Esophagus (tissue), 2 donors: ENCODE results near the gene PNPLA5. TPM values are rescaled to one million over a fixed set of nuclear protein-coding genes. Genes with fewer than 3 reads are reported as not detected.
A peak's percentile ranks its signal among the peaks of the same experiment; 100 is the strongest.

Experiments used
- H3K27ac ChIP-seq, 2 donors: one replicate each; pipeline ENCODE4 v1.5.1; 2013; ENCODE audit warnings: low read depth in 2 of 2, mild to moderate bottlenecking in 2 of 2, inconsistent platforms in 1 of 2, low read length in 1 of 2, moderate library complexity in 1 of 2
- H3K27me3 ChIP-seq, 2 donors: one replicate each; pipeline ENCODE4 v1.6.1; 2013; ENCODE audit warnings: low read length in 2 of 2, control low read depth in 1 of 2, mild to moderate bottlenecking in 1 of 2; ENCODE audit not compliant: insufficient read depth in 2 of 2, control insufficient read depth in 1 of 2
- H3K36me3 ChIP-seq, 2 donors: one replicate each; pipeline ENCODE4 v1.6.1; 2013; ENCODE audit warnings: low read length in 1 of 2; ENCODE audit not compliant: control insufficient read depth in 2 of 2, insufficient read depth in 2 of 2
- H3K4me1 ChIP-seq, 2 donors: one replicate each; pipeline ENCODE4 v1.6.1; 2013; ENCODE audit warnings: low read length in 1 of 2; ENCODE audit not compliant: control insufficient read depth in 2 of 2, insufficient read depth in 2 of 2
- H3K4me3 ChIP-seq, 2 donors: one replicate each; pipeline ENCODE4 v1.5.1; 2013; ENCODE audit warnings: low read length in 2 of 2, mild to moderate bottlenecking in 2 of 2, low read depth in 1 of 2, moderate library complexity in 1 of 2
- H3K9me3 ChIP-seq, 2 donors: one replicate each; pipeline ENCODE4 v1.6.1; 2013; ENCODE audit warnings: mild to moderate bottlenecking in 2 of 2, low read depth in 1 of 2, low read length in 1 of 2, moderate library complexity in 1 of 2; ENCODE audit not compliant: control insufficient read depth in 2 of 2, insufficient read depth in 1 of 2
- WGBS, 2 donors: extraction: QIAGEN DNeasy Blood & Tissue Kit; methylation state at CpG; one replicate each; pipeline ENCODE4 v1.1.7; 2013; 5-methylcytosine and 5-hydroxymethylcytosine counted together
- polyA plus RNA-seq, 2 donors: library from polyadenylated mRNA; stranded (reverse); fragments of 200-250 nt; gene quantifications; one replicate each; pipeline ENCODE4 v1.2.3, GENCODE V29; 2013
- donor health status: healthy with polysubstance abuse.
- donor health status: Bipolar disorder and iron deficiency.

Gene PNPLA5
- not detected for polyA plus RNA-seq

- Histone ChIP-seq H3K27me3 (peaks cover 5 to 18% of the 10 kb centered on the region in 2 donors), H3K4me1 (no peaks in the 10 kb centered on the region), H3K27ac (no peak within 1 kb of the TSS), H3K4me3 (peak within 1 kb of the TSS in 1 of 2 donors; percentile 0), H3K9me3 (peaks cover 0 to 5% of the 10 kb centered on the region in 2 donors), H3K36me3 (no peaks in the 10 kb centered on the region)
- 2 to 4% methylated on average over 60 to 72 of the region's 72 CpGs for WGBS, 2 donors
Measured at GRCh38 chr22:43891360-43892182, at the start of gene PNPLA5. Gene PNPLA5 (minus strand): TSS chr22:43892013. CDS start chr22:43891880, 133 bp downstream.

GRCh38 chr22:43941449-43941848, 49.6 kb upstream of the PNPLA5 start:
- no peaks in the 10 kb centered on the region for H3K4me1 ChIP-seq

GRCh38 chr22:43931771-43932170, 40.0 kb upstream of the PNPLA5 start:
- WGBS, 2 donors = 48 to 61% methylated on average over 4 of the region's 4 CpGs
- Histone ChIP-seq H3K4me1 (peaks cover 0 to 2% of the 10 kb centered on the region in 2 donors), H3K27ac (no peak overlapping the region), H3K27me3 (no peaks in the 10 kb centered on the region), H3K9me3 (no peaks in the 10 kb centered on the region), H3K36me3 (no peaks in the 10 kb centered on the region), H3K4me3 (no peak overlapping the region)

More at GRCh38 chr22:43941449-43941848, 49.6 kb upstream of the PNPLA5 start:
- H3K27me3 ChIP-seq = no peaks in the 10 kb centered on the region
- WGBS, 2 donors = 81 to 83% methylated on average over 6 of the region's 6 CpGs
- no peak overlapping the region for H3K27ac ChIP-seq
- H3K9me3 ChIP-seq = peaks cover 0 to 3% of the 10 kb centered on the region in 2 donors
- no peaks in the 10 kb centered on the region for H3K36me3 ChIP-seq
- no peak overlapping the region for H3K4me3 ChIP-seq

- Histone ChIP-seq H3K4me1 (peaks cover 6 to 15% of the 10 kb centered on the region in 2 donors), H3K36me3 (no peaks in the 10 kb centered on the region), H3K4me3 (no peak overlapping the region), H3K27me3 (no peaks in the 10 kb centered on the region), H3K27ac (no peak overlapping the region), H3K9me3 (no peaks in the 10 kb centered on the region)
- WGBS, 2 donors = 84 to 93% methylated on average over 6 of the region's 6 CpGs
Measured at GRCh38 chr22:43928908-43929307, 37.1 kb upstream of the PNPLA5 start.

GRCh38 chr22:43928468-43928867, 36.7 kb upstream of the PNPLA5 start:
- Histone ChIP-seq H3K27me3 (no peaks in the 10 kb centered on the region), H3K4me3 (no peak overlapping the region), H3K36me3 (no peaks in the 10 kb centered on the region), H3K27ac (no peak overlapping the region), H3K4me1 (peaks cover 6 to 16% of the 10 kb centered on the region in 2 donors), H3K9me3 (no peaks in the 10 kb centered on the region)
- 75 to 79% methylated on average over 5 of the region's 5 CpGs for WGBS, 2 donors

- Histone ChIP-seq H3K9me3 (no peaks in the 10 kb centered on the region), H3K36me3 (no peaks in the 10 kb centered on the region), H3K27me3 (no peaks in the 10 kb centered on the region), H3K4me1 (peaks cover 6 to 16% of the 10 kb centered on the region in 2 donors), H3K4me3 (no peak overlapping the region), H3K27ac (no peak overlapping the region)
- WGBS, 2 donors = 62 to 86% methylated on average over 1 of the region's 1 CpG
Measured at GRCh38 chr22:43926349-43926710, 34.5 kb upstream of the PNPLA5 start.

- no peaks in the 10 kb centered on the region for H3K27me3 ChIP-seq
- no peaks in the 10 kb centered on the region for H3K9me3 ChIP-seq
- H3K36me3 ChIP-seq = no peaks in the 10 kb centered on the region
- no peak overlapping the region for H3K4me3 ChIP-seq
- peaks cover 6 to 16% of the 10 kb centered on the region in 2 donors for H3K4me1 ChIP-seq
- H3K27ac ChIP-seq = peak overlapping the region in 1 of 2 donors; percentile 14
- 46 to 49% methylated on average over 6 of the region's 6 CpGs for WGBS, 2 donors
Measured at GRCh38 chr22:43925433-43926348, 33.9 kb upstream of the PNPLA5 start.

- H3K27me3 ChIP-seq = no peaks in the 10 kb centered on the region
- peaks cover 6 to 16% of the 10 kb centered on the region in 2 donors for H3K4me1 ChIP-seq
- 56 to 69% methylated on average over 7 of the region's 7 CpGs for WGBS, 2 donors
- H3K9me3 ChIP-seq = no peaks in the 10 kb centered on the region
- H3K4me3 ChIP-seq = no peak overlapping the region
- no peak overlapping the region for H3K27ac ChIP-seq
- H3K36me3 ChIP-seq = no peaks in the 10 kb centered on the region
Measured at GRCh38 chr22:43924877-43925276, 33.1 kb upstream of the PNPLA5 start.

- Histone ChIP-seq H3K36me3 (no peaks in the 10 kb centered on the region), H3K27me3 (no peaks in the 10 kb centered on the region), H3K27ac (no peak within 1 kb of the TSS), H3K9me3 (no peaks in the 10 kb centered on the region), H3K4me1 (peaks cover 6 to 16% of the 10 kb centered on the region in 2 donors), H3K4me3 (peak within 1 kb of the TSS; percentile 39 to 60)
- WGBS, 2 donors = 1 to 3% methylated on average over 82 to 100 of the region's 100 CpGs
Measured at GRCh38 chr22:43923631-43924464, 32.0 kb upstream of the PNPLA5 start, which contains the start of gene PNPLA3. Gene PNPLA3 (plus strand): TSS chr22:43923805. CDS start chr22:43923912, 107 bp downstream.
